Left forelimb (tissue), 1 donor: ENCODE data around the gene PARS2.

Experiments
- DNase-seq: peaks from one replicate; pipeline ENCODE4 v3.0.0-alpha.2; 2018; ENCODE audit warnings: low spot score

PARS2 gene

DNA sequence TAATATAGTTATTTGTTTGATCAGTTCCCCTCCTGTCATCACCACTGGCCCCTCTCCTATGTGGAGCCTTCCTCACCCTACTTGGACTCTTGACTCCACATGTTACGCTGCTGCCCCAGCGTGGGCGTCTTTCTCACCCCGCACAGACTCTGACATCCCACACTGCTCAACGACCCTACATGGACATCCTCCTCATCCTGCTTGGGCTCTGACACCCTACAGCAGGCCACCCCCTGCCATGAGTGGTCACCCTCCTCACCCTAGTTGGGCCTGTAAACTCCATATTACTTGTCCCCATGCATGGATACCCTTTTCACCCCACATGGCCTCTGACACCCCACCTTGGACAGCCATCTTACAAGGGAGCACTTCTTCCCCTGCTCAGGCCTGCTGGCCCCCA lies 27.6 kb downstream of the PARS2 start:
- no peak for DNase-seq

- DNase-seq: no peak
These were observed 36.3 kb downstream of the PARS2 start for GRCh38 chr1:54728027-54728426.

GRCh38 chr1:54724771-54725170 lies 39.6 kb downstream of the PARS2 start:
- no peak for DNase-seq

- DNase-seq: no peak
These were observed 40.3 kb downstream of the PARS2 start for GRCh38 chr1:54723985-54724384.

DNA sequence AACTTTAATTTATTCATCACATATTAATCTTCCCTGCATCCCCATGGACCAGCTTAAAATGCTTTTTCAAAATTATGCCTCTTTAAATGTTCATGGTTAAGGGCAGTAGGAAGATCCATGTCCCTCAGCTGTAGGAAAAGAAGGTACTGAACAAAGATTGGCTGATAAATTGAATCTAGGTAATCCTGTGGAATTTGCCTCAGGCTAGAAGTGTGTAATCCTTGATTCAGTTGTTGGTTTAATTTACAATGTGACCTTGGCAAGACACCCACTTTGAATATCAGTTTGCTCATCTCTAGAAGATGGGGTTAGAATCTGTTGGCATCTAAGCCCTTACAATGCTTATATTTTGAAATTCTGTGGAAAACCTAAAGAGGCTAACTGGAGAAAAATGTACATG lies 42.6 kb downstream of the PARS2 start:
- no peak for DNase-seq

- DNase-seq: no peak
These were observed 47.9 kb downstream of the PARS2 start for GRCh38 chr1:54716299-54717047.

GRCh38 chr1:54715493-54716298 lies 48.6 kb downstream of the PARS2 start, which contains the start of gene TTC4:
Gene TTC4, plus strand, starts transcription at chr1:54715861. Its CDS starts 48 bp downstream, at chr1:54715909.
- peak; percentile 90 for DNase-seq

DNA sequence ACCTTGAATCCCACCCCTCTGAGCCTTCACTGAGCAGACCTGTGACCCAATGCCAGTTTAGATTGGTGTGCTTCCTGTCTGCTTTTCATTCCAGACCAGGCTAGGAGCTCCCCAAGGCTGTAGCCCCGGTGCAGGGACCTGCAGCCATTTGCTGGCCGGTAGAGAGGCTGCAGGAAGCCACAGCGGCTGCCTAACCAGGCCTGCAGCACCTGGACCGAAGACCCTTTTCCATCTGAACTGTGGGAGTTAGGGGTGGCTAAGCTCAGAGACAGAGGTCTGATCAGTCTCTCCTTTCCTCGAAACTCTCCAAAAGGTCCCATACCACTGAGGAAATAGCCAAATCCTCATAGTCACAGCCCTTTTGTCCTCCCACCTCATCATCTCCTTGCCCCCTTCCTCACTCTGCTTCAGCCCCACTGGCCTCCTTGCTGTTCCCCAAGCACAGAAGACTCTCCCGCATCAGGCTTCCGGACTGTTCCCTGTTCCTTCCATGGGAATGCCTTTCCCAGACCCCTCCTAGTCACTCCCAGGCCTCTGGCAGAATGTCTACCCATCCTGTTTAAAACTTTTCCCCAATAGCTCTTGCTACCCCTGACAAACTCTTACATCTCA lies 49.3 kb downstream of the PARS2 start:
- no peak for DNase-seq

DNA sequence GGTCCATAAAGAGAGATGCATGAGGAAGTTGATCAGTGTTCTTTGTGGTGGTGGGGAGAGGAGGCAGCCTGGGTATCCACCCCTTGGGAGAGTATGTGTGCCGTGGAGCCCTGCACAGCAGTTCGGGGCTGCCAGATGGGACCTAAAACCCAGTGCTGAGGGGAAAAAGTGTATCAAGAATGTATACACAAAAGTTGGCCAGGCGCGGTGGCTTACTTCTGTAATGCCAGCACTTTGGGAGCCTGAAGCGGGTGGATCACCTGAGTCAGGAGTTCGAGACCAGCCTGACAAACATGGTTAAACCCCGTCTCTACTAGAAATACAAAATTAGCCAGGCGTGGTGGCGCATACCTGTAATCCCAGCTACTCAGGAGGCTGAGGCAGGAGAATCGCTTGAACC lies 52.8 kb downstream of the PARS2 start:
- DNase-seq: no peak

DNA sequence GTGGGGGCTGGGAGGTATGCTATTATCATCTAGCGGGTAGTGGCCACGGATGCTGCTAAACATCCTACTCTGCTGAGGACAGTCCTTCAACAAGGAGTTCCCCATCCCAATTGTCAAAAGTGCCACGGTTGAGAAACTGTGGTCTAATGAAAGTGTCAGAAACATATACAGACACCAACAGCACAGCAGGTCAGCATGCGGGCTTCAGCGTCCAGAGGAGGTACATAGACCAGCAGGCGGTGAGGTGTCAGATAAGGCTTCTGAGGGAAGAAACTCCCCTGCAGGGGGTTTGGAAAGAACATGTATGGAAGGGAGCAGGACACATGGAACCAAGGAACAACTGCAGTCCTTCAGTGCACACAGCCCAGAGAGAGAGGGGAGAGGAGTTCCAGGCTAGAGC lies 53.5 kb downstream of the PARS2 start:
- DNase-seq: no peak

DNA sequence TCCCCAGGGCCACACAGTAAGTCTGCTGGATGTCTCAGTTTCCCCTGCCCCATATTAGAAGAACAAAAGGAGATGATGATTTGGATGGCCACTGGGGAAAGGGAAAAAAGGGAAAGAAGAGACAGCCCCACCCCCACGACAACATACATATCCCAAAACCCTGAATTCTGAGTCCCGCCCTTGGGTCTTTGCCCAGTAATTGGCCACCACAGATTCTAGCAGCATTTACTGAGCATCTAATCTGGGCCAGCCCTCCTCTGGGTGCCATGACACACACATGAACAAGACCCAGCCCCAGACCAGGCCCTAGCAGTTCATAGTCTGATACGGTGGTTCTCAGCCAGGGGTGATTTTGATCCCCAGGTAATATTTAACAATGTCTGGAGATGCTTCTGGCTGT lies 53.9 kb downstream of the PARS2 start:
- no peak for DNase-seq

GRCh38 chr1:54709547-54710292 lies 54.6 kb downstream of the PARS2 start:
- DNase-seq: no peak

DNA sequence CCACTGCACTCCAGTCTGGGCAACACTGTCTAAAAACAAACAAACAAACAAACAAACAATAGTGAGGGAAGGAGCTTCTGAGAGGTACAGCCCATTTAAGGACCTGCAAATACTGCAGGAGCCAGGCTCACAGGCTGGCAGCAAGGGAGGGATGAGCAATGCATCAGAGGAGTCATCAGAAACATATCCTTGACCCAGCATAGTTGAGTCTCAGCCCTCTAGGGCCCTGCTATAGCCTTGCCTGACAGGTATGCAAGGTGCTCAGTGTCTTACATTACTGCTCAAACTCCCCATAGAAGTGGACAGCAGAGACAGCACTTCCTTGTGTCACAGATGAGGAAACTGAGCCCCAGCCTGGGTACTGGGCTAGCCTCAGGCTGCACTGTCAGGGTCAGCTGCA lies 55.9 kb downstream of the PARS2 start:
- no peak for DNase-seq
